ENCODE data around the gene MTMR10.

MTMR10 gene

GRCh38 chr15:30917013-30917412 lies 74.4 kb downstream of the MTMR10 start:
- DNase-seq, result no peak

- DNase-seq, result no peak
These were observed 77.7 kb downstream of the MTMR10 start for GRCh38 chr15:30913761-30914160.

- no peak for DNase-seq
These were observed 85.1 kb downstream of the MTMR10 start for GRCh38 chr15:30906366-30906765.

- no peak for DNase-seq
These were observed 85.6 kb downstream of the MTMR10 start for GRCh38 chr15:30905821-30906220.

GRCh38 chr15:30904812-30905211 lies 86.6 kb downstream of the MTMR10 start:
- no peak for DNase-seq

GRCh38 chr15:30903497-30904187 lies 87.8 kb downstream of the MTMR10 start, which contains the start of gene FAN1:
Gene FAN1 (plus strand): TSS chr15:30903915. CDS start chr15:30904664, 749 bp downstream.
- peak; percentile 88 for DNase-seq

GRCh38 chr15:30901889-30902288 lies 89.5 kb downstream of the MTMR10 start:
- DNase-seq, result no peak

GRCh38 chr15:30896211-30896606 lies 95.2 kb downstream of the MTMR10 start:
- DNase-seq, result no peak

- DNase-seq, result no peak
These were observed 95.8 kb downstream of the MTMR10 start for GRCh38 chr15:30895461-30896210.

GRCh38 chr15:30889196-30889595 lies 102.2 kb downstream of the MTMR10 start:
- no peak for DNase-seq
